NOMO-1 (cell line): ENCODE measurements around the gene M1AP.

Source experiments
- DNase-seq, 2 experiments: peaks; one replicate each; lab custom pipeline; 2025; ENCODE audit not compliant: unreplicated experiment in 2 of 2; lab: John Stamatoyannopoulos, UW

The M1AP gene

GRCh38 chr2:74551530-74551929 lies 96.6 kb downstream of the M1AP start:
- DNase-seq, result no peak

GRCh38 chr2:74550231-74550630 lies 97.9 kb downstream of the M1AP start:
- no peak for DNase-seq

GRCh38 chr2:74548900-74549826 lies 99.0 kb downstream of the M1AP start:
- peak; percentile 33 to 37 for DNase-seq

DNA sequence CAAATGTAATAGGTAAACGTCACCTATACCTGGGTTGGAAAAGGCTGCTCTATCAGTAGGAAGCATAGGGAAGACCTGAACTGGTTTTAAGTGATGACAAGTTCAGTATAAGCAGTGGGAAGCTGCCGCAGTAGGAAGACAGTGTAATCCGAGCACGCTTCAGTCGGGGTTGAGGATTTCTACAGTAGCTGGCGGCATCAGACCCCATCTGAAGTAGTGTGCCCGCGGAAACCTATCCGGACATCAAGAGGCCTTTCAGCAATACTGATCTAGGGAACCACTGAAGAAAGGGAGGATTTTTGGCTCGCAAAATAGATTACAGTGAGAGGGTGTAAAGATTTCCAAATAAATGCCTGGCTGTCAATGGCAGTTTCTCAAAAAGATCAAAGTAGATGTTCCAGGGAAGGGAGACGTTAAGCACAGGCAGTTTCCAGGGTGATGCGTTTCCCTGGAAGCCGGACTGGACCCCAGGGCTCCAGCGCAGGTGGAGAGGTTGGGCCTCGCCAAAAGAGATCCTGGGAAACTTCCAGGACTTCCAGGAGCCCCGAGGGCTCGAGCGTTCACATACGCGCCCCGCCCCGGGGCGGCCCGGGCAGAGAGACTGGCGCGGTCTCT lies 99.7 kb downstream of the M1AP start:
- DNase-seq, result no peak

GRCh38 chr2:74546004-74546403 lies 102.1 kb downstream of the M1AP start:
- no peak for DNase-seq

DNA sequence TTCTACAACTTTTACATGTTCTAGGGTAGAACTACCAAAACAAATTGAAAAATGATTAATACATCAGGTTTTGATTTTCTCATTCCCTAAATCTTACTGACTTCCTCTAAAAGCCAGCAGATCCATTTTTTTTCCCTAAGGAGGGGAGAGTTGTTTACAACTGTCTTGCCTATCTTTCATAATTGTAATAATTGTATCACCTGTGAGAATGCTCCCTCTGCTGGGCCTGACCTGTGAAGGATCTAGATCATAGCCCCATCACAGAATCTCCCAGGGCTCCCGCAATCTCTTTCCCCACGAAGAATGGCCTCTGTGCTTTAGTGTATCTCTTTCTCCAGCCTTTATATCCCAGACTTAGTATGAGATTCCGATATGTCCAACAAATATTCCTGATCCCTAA lies 103.5 kb downstream of the M1AP start:
- no peak for DNase-seq

GRCh38 chr2:74542978-74543377 lies 105.2 kb downstream of the M1AP start:
- DNase-seq, result no peak

GRCh38 chr2:74540291-74540690 lies 107.8 kb downstream of the M1AP start:
- DNase-seq, result no peak

- DNase-seq, result no peak
These were observed 109.2 kb downstream of the M1AP start for GRCh38 chr2:74538881-74539339.

- no peak for DNase-seq
These were observed 111.0 kb downstream of the M1AP start for GRCh38 chr2:74537140-74537539.

DNA sequence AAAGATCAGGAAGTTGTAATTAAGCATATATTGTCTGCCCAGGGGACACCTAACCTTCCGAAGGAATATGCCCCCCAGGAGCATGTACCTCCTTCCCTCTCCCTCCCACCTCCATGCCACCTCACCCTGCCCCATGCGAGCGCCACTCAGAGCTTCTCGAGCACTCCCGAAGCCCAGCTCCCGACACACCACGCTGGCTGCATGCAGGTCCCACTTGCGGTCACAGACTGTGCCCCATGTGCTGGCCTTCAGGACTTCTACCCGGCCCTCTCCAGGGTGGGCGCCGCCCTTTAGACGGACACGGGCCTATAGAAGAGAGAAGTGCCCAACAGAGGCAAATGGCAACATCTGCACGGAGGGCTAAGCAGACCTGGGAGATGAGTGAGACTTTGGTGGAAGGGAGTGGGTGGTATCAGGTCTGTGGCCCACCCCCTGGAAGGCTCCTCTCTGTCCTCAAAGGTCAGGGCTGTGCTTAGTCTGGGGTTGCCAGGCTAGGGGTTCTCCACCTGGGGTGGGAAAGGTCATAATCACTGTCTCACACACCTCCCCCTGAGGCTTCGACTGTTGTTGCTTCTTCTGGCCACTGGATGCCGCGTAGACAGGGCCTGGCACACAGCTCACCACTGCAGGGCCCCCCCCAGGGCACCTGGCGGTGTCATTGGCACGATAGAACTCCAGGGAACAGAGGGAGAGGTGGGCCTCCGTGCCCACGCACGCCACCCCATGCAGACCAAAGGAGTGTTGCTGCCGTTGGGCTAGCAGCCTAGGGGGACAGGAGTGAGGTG lies 111.8 kb downstream of the M1AP start:
- no peak for DNase-seq

DNA sequence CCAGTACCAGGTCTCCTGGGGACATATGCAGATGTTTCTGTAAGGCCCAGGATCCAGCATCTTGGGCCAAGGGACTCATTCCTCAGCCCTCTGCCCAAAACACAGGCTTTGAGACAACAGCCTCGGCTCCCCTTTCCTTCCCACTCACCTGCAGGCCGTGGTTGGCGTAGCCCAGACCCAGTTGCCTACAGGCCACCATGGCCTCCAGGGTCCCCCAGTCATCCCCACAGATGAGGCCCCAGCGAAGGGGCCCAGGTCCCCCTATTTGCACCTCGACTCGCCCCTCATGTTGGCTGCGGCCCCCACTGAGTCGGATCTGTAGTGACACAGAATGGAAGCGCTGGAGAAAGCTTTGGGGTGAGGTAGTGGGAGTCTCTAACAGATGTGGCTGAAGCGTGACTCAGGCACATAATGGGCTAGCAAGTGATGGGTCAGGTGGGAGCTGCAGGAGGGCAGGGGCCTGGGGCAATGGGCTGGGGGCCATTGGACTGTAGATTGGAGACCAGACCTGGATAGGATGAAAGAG lies 112.6 kb downstream of the M1AP start:
- DNase-seq, result no peak

DNA sequence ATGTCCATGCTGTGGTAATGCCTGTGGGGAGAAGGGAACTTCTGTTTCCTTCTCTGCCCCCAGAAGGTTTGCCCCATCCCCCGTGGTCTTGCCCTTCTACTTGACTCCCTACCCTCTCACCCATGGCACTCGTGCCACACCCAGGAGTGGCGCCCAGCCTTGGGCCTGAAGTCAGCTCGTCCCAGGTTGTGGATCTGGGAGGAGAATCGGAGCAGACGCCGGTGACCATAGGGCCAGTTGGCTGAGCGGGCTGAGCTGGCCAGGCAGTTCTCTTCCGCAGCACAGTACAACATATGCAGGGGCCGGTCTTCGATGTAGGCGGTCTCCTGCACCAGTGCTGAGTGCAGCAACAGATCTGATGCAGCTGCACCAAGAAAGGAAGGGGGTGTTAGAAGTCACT lies 113.7 kb downstream of the M1AP start:
- DNase-seq, result no peak

GRCh38 chr2:74533464-74533863 lies 114.7 kb downstream of the M1AP start:
- no peak for DNase-seq

GRCh38 chr2:74532222-74532621 lies 115.9 kb downstream of the M1AP start:
- DNase-seq, result peak in 1 of 2 experiments; percentile 46

- no peak for DNase-seq
These were observed 116.5 kb downstream of the M1AP start for GRCh38 chr2:74531666-74532065.

DNA sequence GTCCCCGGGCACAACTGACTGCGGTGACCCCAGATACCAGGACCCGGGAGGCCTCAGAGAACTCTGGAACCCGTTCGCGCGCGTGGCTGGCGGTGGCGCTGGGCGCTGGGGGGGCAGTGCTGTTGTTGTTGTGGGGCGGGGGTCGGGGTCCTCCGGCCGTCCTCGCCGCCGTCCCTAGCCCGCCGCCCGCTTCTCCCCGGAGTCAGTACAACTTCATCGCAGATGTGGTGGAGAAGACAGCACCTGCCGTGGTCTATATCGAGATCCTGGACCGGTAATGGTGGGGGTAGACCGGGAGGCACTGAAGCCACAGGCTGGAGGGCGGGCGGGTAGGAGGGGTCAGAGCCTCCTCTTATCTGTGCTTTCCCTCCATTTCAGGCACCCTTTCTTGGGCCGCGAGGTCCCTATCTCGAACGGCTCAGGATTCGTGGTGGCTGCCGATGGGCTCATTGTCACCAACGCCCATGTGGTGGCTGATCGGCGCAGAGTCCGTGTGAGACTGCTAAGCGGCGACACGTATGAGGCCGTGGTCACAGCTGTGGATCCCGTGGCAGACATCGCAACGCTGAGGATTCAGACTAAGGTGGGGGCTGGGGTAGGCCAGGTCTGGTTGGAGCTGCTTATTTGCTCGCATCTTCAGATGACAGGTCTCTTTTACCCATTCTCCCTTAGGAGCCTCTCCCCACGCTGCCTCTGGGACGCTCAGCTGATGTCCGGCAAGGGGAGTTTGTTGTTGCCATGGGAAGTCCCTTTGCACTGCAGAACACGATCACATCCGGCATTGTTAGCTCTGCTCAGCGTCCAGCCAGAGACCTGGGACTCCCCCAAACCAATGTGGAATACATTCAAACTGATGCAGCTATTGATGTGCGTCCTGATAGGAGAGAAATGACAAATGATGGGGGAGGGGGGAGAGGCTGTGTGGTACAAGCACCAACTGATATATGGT lies 117.6 kb downstream of the M1AP start:
- DNase-seq, result peak in 1 of 2 experiments; percentile 43

DNA sequence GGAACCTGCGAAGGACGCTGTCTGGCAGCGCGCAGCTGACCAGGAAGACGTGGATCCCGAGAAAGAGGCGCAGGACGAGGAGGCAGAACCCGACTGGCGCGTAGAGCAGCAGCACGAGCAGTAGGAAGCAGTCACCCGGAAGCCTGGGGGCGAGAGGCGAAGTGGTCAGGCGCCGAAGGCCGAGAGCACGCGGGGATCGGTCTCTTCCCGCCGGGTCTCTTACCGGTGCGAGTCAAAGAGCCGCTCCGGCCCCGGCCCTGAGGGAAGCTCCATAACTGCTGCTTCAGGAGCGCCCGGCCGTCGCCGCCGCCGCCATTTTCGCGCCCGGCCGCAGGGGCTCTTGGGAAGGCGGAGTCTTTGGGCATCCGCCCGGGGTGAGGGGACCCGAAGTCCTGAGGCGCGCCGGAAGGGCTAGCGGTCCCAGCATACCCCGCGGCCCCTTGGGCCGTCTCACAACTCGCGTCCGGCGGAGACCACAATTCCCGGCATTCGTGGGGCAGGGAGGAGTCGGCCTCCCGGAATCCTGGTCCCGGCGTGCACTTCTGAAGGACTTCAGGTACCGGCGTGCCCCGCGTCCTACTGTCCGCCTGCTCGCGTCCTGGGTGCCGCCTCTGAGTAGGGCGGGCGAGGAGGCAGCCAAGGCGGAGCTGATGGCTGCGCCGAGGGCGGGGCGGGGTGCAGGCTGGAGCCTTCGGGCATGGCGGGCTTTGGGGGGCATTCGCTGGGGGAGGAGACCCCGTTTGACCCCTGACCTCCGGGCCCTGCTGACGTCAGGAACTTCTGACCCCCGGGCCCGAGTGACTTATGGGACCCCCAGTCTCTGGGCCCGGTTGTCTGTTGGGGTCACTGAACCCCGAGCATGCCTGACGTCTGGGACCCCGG lies 118.5 kb downstream of the M1AP start, which contains the start of the genes AUP1 and HTRA2:
AUP1 (minus strand) TSS at position 350 of the 882 bp plus-strand sequence; CDS start at position 273, 77 bp downstream.
HTRA2 (plus strand) TSS at position 577 of the 882 bp plus-strand sequence; CDS start at position 651, 74 bp downstream.
- peak; percentile 96 to 98 for DNase-seq
